ENCODE data around the gene SH3BP2. TPM values are rescaled to one million over a fixed set of nuclear protein-coding genes. Genes with fewer than 3 reads are reported as not detected.
A peak's percentile ranks its signal among the peaks of the same experiment; 100 is the strongest.

The SH3BP2 gene
- total and polyA plus RNA-seq, 9 donors = 20.9 to 34.8 (median 26.5) TPM

DNA sequence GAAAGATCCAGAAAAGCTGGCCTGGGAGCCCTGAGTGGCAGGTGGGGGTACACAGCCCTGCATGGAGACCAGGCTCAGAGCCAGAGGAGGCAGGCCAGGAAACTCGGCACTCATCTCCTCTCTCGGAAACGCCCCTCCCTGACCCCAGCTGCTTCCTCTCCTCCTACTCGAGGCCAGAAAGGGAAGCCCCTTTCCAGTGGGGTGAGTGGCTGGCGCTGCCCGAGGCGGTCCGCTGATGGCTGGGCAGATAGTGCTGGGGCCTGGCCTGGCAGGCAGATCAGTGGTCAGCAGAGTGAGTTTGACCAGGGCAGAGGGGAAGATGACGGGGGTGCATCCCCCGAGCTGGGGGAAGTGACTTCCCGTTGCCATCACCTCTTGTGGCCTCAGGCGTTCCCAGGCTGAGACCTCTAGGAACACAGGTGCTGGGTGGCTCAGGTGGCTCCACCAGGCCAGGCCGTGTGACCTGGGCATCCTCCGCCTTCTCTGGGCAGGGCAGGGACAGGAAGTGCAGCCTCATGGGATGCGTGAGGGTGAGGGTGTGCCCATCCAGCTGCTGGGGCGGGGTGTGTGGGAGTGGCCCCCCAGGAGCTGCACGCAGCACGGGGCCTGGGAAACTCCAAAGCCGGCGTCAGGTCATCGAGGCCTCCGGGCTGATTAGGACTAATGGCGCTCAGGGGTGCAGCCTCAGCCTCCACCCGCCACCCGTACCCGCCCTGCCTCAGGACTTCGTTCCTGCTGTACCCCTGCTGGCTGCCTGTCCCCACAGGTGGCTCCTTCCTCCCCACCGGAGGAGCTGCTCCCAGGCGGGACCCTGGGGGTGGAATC is 5.7 kb downstream of the SH3BP2 start:
- Histone ChIP-seq H3K27me3 (ENCODE audit: control insufficient read depth, insufficient read depth, low read length) (peaks cover 3% of the 10 kb centered on the region), H3K4me3 (ENCODE audit: low read length) (peak overlapping the region; percentile 14), H3K36me3 (ENCODE audit: control insufficient read depth, insufficient read depth, low read length) (no peaks in the 10 kb centered on the region), H3K27ac (ENCODE audit: low read length) (peak overlapping the region; percentile 97), H3K9me3 (replicated peaks; ENCODE audit: control insufficient read depth, low read depth, low read length) (no peaks in the 10 kb centered on the region), H3K4me1 (ENCODE audit: control insufficient read depth, insufficient read depth, low read length) (peaks cover 94% of the 10 kb centered on the region)
- WGBS (ENCODE audit: insufficient coverage) = 27% methylated on average over 8 of the region's 29 CpGs
- peak; percentile 90 for DNase-seq

DNA sequence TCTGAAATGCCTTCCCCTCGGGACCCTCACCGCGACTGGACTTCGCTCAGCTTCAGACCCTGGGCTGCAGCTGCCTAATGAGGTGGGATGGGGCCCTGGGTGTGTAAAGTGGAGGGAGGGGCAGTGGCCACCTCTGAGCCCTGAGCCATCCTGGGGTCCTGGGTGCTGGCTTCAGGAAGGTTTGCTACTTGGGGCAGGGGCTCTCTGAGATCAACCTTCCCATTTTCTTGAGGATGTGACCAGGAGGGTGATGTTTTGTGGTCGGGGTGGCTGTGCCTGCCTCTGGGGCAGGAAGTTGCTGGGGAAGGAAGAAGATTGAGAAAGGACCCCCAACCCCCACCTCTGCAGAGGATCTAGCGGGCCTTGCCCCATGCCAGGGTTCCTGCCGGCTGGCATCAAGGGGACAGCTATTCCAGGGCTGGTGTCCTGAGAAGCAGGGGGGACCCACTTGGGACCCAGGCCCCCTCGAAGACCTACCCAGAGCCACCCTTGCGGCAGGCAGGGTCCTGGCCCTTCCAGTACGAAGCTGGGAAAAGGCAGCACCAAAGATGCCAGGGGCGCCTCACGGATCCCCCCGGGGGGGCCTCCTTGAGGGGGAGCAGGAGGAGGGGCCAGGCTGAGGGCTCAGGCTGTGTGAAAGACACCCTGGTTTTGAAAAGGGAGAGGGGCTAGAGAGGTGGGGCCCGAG is 6.5 kb downstream of the SH3BP2 start:
- Histone ChIP-seq H3K27ac (ENCODE audit: low read length) (peak overlapping the region; percentile 97), H3K4me3 (ENCODE audit: low read length) (peak overlapping the region; percentile 4), H3K9me3 (replicated peaks; ENCODE audit: control insufficient read depth, low read depth, low read length) (no peaks in the 10 kb centered on the region), H3K4me1 (ENCODE audit: control insufficient read depth, insufficient read depth, low read length) (peaks cover 93% of the 10 kb centered on the region), H3K27me3 (ENCODE audit: control insufficient read depth, insufficient read depth, low read length) (no peaks in the 10 kb centered on the region), H3K36me3 (ENCODE audit: control insufficient read depth, insufficient read depth, low read length) (no peaks in the 10 kb centered on the region)
- DNase-seq = peak; percentile 28
- 44% methylated on average over 11 of the region's 14 CpGs for WGBS (ENCODE audit: insufficient coverage)

DNA sequence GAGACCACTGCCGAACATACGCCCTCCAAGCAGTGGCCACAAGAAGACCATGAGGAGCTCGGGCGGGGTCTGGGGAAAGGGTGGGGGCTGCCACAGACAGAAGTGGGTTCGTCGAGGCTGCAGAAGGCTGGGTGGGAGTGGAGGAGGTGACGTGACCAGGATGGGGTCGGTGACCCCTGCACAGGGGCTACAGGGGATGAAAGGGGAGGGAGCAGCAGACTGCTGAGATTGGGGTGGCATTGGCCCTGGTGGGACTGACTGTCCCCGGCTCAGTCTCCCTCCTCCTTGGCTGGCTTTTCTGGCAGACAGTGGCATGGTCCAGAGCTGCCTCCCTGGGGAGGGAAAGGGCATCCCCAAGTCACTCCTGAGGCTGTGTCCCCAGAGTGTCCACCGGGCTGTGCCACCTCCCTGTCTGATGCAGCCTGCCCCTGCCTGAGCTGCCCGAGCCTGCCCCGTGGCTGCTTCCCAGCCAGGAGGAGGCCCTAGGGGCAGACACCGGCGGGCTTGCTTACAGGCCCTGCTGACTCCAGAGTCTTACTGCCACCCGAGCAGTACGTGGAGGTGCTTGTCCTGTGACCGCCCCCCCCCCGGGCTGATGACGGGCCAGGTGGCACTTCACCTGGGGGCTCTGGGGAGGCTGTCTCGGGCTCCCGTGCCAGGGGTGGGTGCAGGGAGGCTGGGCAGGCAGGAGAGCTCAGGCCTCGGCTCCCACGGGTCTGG is 7.2 kb downstream of the SH3BP2 start:
- Histone ChIP-seq H3K4me1 (ENCODE audit: control insufficient read depth, insufficient read depth, low read length) (peaks cover 93% of the 10 kb centered on the region), H3K4me3 (ENCODE audit: low read length) (peak overlapping the region; percentile 4), H3K36me3 (ENCODE audit: control insufficient read depth, insufficient read depth, low read length) (no peaks in the 10 kb centered on the region), H3K27me3 (ENCODE audit: control insufficient read depth, insufficient read depth, low read length) (no peaks in the 10 kb centered on the region), H3K27ac (ENCODE audit: low read length) (peak overlapping the region; percentile 97), H3K9me3 (replicated peaks; ENCODE audit: control insufficient read depth, low read depth, low read length) (no peaks in the 10 kb centered on the region)
- peak; percentile 29 for DNase-seq
- 50% methylated on average over 22 of the region's 23 CpGs for WGBS (ENCODE audit: insufficient coverage)

DNA sequence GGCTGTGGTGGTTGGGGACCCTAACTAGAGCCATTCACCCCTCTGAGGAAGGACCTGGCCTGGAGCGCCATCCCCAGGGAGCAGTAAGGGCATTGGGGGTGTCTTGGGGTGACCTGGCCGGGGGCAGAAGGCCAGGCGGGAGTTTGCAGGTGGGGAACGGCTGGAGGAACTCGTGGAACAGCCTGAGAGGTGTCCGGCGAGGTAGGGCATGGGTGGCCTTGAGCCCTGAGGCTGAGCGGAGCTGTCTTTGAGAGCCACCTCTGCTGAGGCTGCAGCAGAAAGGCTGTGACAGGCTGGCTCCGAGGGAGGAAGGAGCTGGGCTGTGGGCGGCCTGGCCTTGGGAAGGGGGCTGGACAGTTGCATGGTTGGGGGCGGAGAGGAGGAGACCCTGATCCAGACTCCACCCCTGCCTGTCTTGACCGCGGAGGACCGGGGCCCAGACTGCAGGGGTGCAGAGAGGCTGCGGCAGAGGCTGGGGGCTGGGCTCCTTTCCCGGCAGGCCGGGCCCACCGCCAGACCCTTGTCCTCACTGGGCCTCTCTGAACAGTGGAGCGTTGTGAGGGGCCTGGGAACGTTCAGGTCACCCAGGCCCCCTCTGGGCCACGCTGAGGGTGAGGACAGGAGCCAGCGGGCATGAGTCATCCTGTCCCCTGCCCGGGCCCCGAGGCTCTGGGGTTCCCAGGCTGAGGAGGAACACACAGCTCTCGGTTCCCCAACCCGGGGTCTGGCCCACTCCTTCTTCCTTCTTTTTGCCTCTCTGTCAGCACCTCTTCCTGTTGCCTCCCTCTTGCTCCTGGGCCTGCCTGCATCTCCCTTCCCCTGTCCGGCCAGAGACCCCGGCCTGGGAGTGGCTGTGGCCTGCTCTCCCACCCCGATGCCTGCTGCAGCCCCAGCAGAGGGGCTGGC is 8.1 kb downstream of the SH3BP2 start:
- H3K4me3 ChIP-seq (ENCODE audit: low read length) = no peak overlapping the region
- H3K36me3 ChIP-seq (ENCODE audit: control insufficient read depth, insufficient read depth, low read length) = no peaks in the 10 kb centered on the region
- peak overlapping the region; percentile 97 for H3K27ac ChIP-seq (ENCODE audit: low read length)
- H3K9me3 ChIP-seq (replicated peaks; ENCODE audit: control insufficient read depth, low read depth, low read length) = no peaks in the 10 kb centered on the region
- H3K27me3 ChIP-seq (ENCODE audit: control insufficient read depth, insufficient read depth, low read length) = no peaks in the 10 kb centered on the region
- peak; percentile 97 for DNase-seq
- WGBS (ENCODE audit: insufficient coverage) = 5% methylated on average over 24 of the region's 29 CpGs
- H3K4me1 ChIP-seq (ENCODE audit: control insufficient read depth, insufficient read depth, low read length) = peaks cover 93% of the 10 kb centered on the region

DNA sequence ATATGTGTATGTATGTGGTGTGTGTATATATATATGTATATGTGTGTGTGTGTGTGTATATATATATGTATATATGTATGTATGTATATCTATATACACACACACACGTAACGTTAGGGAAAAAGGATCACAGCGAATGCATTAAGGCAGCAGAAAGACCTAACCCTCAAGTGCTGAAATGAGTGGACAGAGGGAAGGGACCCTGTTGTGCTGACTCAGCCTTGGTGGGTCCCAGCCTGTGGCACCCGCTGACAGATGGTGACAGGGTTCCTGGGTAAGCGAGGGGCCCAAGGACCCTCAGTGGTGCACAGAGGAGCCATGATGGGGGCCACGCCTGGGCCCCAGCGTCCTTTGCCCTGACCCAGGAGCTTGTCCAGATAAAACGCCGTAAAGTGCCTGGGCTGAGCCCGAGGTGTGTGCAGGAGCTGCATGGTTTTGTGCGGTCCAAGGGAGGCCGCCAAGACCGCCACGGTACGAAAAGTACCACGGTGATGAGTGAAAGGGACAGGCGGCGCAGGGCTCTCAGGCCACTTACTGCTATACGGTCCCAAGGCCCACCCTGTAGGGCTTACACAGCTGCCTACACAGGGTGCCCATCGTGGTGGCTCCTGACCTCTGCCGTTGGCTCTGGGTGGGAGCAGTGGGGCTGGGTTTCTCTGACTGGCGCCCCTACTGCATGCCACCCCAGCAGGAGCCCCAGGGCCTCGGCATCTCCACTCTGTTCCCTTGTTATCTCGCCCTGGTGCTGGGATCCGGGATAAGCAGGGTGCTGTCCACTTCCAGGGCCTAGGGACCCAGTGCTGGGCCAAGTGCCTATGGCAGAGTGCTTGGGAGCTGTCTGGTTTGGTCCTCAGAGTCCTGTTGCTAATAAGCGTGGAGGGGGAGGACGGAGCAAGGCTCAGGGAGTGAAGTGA is 10.0 kb downstream of the SH3BP2 start:
- H3K27ac ChIP-seq (ENCODE audit: low read length) = no peak overlapping the region
- WGBS (ENCODE audit: insufficient coverage) = 87% methylated on average over 24 of the region's 27 CpGs
- no peaks in the 10 kb centered on the region for H3K27me3 ChIP-seq (ENCODE audit: control insufficient read depth, insufficient read depth, low read length)
- H3K4me3 ChIP-seq (ENCODE audit: low read length) = no peak overlapping the region
- H3K4me1 ChIP-seq (ENCODE audit: control insufficient read depth, insufficient read depth, low read length) = peaks cover 93% of the 10 kb centered on the region
- H3K9me3 ChIP-seq (replicated peaks; ENCODE audit: control insufficient read depth, low read depth, low read length) = no peaks in the 10 kb centered on the region
- DNase-seq = peak; percentile 4
- H3K36me3 ChIP-seq (ENCODE audit: control insufficient read depth, insufficient read depth, low read length) = no peaks in the 10 kb centered on the region

DNA sequence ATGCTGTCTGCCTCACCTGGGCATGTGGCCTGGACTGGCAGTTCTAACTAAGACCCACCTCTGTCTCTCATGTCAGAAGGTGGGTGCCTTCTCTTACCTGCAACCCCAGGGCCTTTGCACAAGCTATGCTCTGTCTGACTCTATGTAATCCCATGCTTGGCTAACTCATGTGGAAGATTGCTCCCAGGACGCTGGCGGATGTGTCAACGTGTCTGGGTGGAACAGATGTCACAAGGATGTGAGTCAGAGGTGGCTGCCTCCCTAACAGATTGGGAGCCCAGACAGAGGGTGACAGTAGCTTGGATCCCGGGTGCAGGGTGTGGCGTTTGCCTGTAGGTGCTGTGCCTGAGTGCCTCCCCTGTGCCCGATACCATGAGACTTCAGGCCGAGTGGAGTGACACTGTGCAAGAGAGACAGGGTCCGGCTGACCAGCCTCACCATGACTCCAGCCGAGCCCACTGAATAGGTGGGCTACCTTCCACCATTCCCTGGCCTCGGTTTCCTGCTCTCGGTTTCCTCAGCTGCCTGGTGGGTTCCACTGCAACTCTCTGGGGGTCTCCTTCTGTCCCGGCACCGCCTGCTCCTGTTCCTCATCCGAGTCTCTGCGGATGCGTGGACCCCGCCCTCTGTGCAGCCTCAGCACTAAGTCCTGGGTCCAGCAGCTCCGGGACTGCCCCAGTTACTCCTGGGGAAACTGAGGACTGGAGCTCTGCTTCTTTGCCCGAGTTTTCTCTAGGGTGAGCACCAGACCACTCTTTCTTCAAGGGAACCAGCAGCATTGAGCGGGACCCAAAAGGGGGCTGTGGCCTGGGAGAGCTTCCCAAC is 11.0 kb downstream of the SH3BP2 start:
- peaks cover 84% of the 10 kb centered on the region for H3K4me1 ChIP-seq (ENCODE audit: control insufficient read depth, insufficient read depth, low read length)
- no peaks in the 10 kb centered on the region for H3K9me3 ChIP-seq (replicated peaks; ENCODE audit: control insufficient read depth, low read depth, low read length)
- H3K4me3 ChIP-seq (ENCODE audit: low read length) = no peak overlapping the region
- H3K36me3 ChIP-seq (ENCODE audit: control insufficient read depth, insufficient read depth, low read length) = peaks cover 2% of the 10 kb centered on the region
- 83% methylated on average over 17 of the region's 20 CpGs for WGBS (ENCODE audit: insufficient coverage)
- no peaks in the 10 kb centered on the region for H3K27me3 ChIP-seq (ENCODE audit: control insufficient read depth, insufficient read depth, low read length)
- DNase-seq = no peak
- no peak overlapping the region for H3K27ac ChIP-seq (ENCODE audit: low read length)

DNA sequence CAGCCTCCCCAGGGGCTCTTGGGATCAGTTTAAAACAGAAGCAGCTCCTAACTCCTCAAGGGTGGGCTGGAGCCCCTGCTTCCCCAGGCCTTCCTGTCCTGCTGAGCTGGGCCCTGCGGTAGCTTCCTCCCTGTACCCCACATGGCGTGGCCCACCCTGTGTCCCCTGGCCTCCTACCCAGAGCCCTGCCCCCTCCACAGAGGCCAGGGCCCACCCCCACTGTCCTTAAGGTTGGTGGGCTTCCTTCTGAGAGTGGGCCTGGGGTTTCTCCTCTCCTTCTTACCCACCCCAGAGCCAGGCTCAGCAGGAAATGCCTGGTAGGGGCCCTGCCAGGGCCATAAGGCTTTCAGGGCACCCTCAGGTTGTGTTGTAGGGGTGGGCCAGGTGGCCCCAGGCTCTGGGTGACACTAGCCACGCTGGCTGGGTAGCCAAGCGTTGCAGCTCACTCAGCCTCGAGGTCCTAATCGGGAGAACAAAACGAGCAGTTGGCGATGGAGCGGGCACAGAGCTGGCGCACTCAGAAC is 11.6 kb downstream of the SH3BP2 start:
- Histone ChIP-seq H3K36me3 (ENCODE audit: control insufficient read depth, insufficient read depth, low read length) (peaks cover 2% of the 10 kb centered on the region), H3K27me3 (ENCODE audit: control insufficient read depth, insufficient read depth, low read length) (no peaks in the 10 kb centered on the region), H3K4me3 (ENCODE audit: low read length) (no peak overlapping the region), H3K4me1 (ENCODE audit: control insufficient read depth, insufficient read depth, low read length) (peaks cover 82% of the 10 kb centered on the region), H3K9me3 (replicated peaks; ENCODE audit: control insufficient read depth, low read depth, low read length) (no peaks in the 10 kb centered on the region), H3K27ac (ENCODE audit: low read length) (no peak overlapping the region)
- no peak for DNase-seq
- WGBS (ENCODE audit: insufficient coverage) = 83% methylated on average over 9 of the region's 10 CpGs

DNA sequence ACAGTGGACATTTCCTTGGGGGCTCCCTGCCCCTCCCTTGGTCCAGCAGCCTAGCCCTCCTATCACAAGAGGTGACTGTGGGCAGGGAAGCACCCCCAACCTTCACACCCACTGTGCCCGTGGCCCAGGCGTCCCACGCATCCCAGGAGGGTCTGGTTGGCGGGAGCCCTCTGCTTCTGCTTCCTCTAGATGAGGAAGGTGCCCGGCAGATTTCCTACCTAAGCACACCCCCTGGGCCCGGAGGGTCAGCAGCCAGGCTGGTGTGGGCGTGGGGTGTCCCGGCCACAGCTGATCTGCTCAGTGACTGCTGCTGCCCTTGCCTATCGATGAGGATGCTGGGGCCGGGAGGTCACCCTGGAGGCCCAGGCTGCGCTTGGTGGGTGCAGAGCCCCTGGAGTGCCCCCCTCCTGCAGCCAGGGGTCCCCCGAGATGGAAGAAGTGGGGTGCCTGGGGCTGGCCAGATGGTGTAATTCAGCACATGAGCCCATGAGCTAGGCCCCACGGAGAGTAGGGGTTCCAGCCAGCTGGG is 12.2 kb downstream of the SH3BP2 start:
- DNase-seq = no peak
- Histone ChIP-seq H3K27ac (ENCODE audit: low read length) (no peak overlapping the region), H3K36me3 (ENCODE audit: control insufficient read depth, insufficient read depth, low read length) (peaks cover 6% of the 10 kb centered on the region), H3K4me1 (ENCODE audit: control insufficient read depth, insufficient read depth, low read length) (peaks cover 82% of the 10 kb centered on the region), H3K9me3 (replicated peaks; ENCODE audit: control insufficient read depth, low read depth, low read length) (no peaks in the 10 kb centered on the region), H3K4me3 (ENCODE audit: low read length) (no peak overlapping the region), H3K27me3 (ENCODE audit: control insufficient read depth, insufficient read depth, low read length) (no peaks in the 10 kb centered on the region)
- 82% methylated on average over 12 of the region's 13 CpGs for WGBS (ENCODE audit: insufficient coverage)

Measured in muscle of leg (tissue), 11 donors.